GM18870 (cell line): ENCODE data around the gene SLC12A5.
"Not testable (repeated sequence)": the region's sequence is repeated elsewhere in the genome, so short reads cannot be mapped to it uniquely, and the experiment has no call there.

Experiments used
- ATAC-seq: cut with Tn5 transposase; IDR thresholded peaks from one replicate; pipeline ENCODE4 v1.9.1; 2021; ENCODE audit warnings: moderate library complexity; ENCODE audit not compliant: unreplicated experiment

SLC12A5 gene

DNA sequence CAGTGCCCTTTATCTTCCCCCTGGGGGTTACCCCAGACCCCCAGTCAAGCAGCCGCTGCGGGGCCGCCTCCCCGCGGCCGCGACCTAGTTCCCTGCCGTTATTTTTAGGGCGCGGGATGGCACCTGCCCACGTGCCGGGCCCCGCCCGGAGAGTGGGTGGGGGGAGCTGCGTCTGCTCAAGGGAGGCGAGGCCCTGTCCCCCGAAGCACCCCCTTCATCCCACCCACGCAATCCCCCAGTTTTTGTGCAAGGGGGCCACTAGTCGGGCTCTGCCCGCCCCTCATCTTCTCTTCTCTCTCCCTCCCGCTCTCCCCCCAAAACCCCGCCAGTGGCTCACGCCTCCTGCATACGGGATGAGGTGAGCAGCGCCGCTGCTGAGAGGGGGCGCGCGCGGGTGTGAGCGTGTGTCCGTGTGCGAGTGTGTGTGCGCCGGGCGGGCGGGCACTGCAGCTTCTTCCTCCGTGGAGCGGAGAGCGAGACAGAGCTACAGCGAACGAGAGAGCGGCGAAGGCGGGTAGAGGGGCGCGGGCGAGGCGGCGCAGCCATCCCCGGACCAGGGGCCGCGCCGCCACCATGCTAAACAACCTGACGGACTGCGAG, at the start of gene SLC12A5:
TSS of gene SLC12A5 (plus strand) at position 444 of the 600 bp plus-strand sequence. CDS start at position 574, 130 bp downstream.
- no peak for ATAC-seq

DNA sequence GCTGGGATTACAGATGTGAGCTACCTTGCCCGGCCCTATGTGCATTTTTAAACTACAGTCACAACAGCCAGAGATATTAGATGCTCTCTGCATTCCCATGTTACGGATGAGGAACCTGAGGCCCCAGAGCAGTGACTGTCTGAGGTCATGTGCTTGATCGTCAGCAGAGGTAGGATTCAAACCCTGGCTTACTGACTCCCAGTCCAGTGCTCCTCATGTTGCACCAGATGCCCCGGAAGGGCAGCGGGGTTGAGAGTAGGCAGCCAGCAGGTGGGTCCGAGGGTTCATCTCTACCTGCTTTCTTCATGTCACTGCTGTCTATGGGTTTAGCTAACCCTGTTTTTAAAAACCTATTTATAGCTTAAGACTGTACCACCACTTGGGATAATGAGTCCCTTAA, 47.8 kb upstream of the SLC12A5 start:
- no peak for ATAC-seq

DNA sequence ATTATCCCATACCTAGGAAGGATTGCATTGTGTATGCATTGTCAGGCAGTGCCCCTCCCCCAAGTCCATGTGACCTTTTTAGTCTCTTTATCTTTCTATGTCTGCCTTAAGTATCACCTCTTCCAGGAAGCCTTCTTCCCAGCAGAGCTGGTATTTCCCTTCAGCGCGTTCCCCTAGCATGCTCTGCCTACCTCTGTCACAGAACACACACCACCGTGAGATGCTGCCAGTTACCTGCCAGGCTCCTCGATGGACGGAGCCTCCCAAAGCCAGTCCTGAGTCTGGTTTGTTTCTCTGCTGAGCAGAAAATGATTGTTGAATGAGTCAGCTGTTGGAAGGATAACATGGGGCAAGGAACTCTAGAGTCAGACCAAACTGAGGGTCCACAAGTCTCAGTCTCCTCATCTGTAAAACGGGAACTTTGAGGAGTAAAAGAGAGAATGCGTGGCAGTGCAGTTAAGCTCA, 45.7 kb upstream of the SLC12A5 start:
- ATAC-seq = no peak

DNA sequence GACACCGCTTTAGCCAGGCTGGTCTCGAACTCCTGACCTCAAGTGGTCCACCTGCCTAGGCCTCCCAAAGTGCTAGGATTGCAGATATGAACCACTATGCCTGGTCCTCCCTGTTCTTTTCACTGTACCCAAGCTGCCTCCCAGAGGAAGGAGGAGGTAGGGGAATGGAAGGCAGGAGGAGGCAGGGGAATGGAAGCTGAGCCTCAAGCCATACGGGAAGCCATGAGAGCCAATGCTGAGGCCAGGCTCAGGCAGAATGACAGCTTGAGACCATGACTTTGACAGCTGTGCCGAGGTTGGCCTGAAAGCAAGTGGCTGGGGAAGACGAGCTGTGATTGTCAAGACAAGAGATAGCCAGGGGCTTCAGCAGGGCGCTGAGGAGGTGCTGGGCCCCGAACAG, 43.4 kb upstream of the SLC12A5 start:
- no peak for ATAC-seq

DNA sequence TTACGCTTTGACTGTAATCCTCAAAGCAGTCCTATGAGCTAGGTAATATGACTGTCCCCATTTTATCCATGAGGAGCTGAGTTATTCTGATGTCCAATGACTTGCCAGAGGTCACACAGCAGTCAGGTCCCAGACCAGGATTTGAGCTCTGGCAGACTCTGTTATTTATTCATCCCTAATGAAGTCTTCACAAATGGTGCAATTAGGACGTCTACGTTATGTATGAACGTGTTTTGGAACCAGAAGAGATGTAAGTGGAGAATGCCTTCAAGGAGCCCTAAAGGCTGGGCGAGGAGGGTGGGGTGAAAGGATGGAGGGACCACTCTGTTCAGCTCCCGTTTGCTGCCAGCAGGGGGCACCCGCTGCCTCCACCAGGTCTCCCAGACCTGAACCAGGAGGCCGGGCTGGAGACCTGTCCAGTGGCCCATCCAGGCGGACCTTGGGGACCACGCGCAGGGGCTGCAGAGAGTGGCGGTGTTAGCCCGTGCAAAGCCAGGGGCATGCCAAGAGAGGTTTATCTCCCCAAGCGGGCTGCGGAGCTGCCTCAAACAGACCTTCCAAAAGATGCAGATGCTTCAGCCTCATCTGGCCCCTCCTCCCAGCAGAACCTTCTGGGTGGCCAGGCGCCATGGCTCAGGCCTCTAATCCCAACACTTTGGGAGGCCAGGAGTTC, 41.8 kb upstream of the SLC12A5 start:
- no peak for ATAC-seq

DNA sequence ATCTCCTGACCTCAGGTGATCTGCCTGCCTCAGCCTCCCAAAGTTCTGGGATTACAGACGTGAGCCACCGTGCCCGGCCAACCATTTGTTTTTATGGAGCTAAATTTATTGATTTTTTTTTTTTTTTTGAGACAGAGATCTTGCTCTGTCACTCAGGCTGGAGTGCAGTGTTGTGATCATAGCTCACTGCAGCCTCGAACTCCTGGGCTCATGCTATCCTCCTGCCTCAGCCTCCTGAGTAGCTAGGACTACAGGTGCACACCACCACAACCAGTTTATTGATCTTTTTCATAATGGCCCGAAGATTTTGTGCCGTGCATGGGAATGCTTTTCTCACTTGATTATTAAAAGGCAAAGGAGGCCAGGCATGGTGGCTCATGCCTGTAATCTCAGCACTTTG, 40.2 kb upstream of the SLC12A5 start:
- not testable (repeated sequence) for ATAC-seq

DNA sequence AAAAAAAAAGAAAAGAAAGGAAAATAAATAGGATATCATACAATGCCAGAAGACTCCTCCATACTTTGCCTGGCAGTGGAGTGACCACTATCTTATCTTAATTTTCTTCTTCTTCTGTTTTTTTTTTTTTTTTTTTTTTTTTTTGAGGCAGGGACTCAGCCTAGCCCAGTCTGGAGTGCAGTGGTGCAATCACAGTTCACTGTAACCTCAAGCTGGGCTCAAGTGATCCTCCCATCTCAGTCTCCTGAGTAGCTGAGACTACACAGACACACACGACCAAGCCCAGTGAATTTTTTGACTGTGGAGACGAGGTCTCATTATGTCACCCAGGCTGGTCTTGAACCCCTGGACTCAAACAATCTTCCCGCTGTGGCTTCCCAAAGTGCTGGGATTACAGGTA, 37.4 kb upstream of the SLC12A5 start:
- no peak for ATAC-seq

DNA sequence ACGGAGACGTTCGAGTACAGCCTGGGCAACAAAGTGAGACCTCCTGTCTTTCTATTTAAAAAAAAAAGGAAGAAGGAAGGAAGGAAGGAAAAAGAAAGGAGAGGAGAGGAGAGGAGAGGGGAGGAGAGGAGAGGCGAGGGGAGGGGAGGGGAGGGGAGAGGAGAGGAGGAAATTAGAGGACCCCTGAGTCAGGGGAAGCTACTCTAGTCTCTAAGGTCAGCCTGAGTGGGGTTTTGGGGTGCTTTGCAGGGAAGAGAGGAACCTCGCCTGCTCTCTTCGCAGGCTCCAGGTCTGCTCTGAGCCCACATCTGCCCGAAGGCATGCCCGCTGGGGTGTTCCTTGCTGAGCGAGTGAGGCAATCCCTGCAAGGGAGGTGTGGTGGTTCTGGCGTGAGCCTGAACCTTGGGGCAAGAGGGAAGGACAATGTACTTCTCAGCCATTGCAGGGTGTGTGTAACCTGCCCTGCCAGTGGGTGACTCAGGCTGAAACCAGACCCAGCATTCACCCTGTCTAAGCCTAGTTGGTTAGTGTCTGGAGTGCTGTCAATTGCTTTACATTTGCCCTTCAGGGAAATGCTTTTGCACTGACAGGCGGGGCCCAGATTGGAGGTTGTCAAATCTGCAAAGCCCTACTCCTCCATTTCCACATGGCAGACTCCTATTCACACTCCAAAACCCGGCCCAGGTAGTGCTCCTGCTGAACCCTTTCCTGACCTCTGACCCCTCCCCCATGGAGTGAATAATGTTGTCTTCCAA, 35.6 kb upstream of the SLC12A5 start:
- no peak for ATAC-seq

DNA sequence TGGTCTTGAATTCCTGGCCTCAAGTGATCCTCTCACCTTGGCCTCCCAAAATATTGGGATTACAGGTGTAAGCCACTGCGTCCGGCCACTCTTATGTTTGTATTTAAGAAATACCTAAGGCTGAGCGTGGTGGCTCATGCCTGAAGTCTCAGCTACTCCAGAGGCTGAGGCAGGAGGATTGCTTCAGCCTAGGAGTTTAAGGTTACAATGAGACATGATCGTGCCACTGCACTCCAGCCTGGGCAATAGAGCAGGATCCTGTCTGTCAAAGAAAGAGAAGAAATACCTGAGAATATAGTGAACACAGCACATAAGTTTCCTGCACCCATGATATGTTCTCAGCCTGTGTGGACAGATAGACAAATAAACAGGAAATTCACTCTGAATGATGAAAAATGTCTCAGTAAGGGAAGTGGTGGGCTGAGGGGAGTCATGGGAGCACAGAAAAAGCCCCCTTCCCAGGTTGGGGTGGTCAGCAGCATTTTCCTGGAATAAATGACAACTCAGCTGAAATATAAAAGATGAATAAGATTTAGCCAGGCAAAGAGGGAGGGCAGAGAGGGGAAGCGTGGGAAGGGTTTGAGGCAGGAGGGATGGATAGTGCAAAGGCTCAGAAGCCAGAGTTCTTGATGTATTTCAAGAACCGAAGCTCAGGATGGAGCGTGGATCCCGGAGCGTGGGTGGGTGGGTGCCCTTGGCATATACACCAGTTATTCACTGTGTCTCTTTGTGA, 34.1 kb upstream of the SLC12A5 start:
- no peak for ATAC-seq

DNA sequence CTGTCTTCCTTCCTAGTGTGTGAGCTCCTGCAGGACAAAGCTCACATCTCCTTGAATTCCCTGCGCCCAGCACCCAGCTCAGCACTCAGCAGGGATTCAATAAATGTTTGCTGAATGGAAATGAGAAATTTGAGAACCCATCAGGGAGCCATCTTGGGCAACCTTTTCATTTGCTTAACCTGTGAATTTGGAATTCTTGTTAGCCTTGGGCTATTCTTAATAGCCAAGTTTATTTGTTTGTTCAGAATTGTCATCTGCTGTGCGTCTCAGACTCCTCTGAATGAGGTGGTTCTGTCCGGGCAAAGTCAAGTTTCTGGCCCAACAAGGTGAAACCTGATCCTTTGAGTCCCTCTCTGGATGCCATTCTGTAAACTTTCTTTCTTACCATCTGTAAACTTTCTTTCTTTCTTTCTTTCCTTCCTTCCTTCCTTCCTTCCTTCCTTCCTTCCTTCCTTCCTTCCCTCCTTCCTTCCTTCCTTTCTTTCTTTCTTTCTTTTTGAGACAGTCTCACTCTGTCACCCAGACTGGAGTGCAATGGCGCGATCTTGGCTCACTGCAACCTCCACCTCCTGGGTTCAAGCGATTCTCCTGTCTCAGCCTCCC, 33.4 kb upstream of the SLC12A5 start:
- ATAC-seq = not testable (repeated sequence)

DNA sequence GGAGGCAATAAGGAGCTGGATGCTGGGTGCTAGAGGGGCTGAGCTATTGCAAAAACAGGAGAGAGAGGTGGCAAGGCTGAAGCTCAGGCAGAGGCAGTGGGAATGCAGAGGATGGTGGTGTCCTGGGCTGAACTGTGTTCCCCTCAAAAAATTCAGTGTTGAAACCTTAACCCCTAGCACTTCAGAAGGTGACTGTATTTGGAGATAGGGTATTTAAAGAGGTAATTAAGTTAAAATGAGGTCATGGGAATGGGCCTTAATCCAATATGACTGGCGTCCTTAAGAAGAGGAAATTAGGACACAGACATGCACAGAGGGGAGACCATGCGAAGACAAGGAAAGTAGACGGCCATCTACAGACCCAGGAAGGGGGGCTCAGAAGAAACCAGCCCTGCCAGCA, 31.8 kb upstream of the SLC12A5 start:
- no peak for ATAC-seq

DNA sequence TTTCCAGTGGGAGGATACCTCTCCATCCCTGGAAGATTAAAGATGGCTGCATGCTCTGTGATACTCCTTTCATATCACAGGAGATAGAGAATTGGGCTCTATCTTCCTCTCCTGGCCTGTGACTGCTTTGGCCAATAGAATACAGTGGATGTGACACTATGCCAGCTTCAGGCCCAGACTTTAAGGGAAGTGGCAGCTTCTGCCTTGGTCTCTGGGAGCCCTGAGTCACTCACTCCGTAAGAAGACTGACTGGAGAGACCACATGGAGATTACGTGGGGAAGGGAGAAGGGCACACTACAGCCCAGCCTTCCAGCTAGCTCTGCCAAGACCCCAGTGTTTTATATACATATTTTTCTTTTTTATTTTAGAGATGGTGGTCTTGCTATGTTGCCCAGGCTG, 30.7 kb upstream of the SLC12A5 start:
- ATAC-seq = no peak

DNA sequence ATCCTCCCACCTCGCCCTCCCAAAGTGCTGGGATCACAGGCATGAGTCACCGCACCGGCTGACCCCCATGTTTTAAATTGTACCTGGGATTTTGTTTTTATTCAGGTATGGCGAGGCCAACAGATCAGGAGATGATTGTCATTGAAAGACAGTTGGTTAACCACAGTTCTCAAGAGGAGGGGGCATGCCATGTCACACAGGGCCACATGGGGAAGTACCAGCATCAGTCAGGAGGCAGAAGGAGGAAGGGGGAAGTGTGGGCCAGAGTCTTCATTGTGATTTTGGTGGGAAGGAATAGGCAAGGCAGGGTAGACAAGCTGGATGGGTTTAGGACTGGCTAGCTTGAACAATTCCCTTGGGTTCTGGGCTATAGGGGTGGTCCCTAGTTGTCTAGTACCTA, 30.3 kb upstream of the SLC12A5 start:
- no peak for ATAC-seq

DNA sequence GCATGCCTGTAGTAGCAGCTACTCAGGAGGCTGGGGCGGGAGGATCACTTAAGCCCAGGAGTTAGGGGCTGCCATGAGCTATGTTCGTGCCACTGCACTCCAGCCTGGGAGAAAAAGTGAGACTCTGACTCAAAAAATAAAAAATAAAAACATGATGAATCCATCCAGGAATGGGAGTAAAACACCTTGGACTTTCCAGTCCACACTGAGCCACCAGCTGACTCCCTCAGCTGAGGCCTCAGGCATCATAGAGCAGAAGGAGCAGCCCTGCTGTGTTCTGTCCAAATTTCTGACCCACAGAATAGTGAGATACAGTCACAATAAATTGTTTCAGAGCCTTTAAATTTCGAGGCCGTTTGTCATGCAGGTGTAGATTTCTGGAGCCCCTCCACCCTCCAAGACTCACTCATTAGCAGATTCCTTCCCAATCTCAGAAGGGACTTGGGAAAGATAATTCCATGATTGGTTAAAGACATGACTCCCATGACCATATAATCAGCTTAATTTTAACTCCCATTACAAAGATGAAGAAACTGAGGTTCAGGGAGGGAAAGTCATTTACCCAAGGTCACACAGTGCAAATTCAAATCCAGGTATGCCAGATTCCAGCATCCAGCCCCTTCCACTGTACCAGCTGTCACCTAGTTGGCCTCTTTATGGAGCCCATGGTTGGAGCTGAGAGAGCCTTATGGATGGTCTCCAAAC, 29.3 kb upstream of the SLC12A5 start:
- ATAC-seq = no peak

DNA sequence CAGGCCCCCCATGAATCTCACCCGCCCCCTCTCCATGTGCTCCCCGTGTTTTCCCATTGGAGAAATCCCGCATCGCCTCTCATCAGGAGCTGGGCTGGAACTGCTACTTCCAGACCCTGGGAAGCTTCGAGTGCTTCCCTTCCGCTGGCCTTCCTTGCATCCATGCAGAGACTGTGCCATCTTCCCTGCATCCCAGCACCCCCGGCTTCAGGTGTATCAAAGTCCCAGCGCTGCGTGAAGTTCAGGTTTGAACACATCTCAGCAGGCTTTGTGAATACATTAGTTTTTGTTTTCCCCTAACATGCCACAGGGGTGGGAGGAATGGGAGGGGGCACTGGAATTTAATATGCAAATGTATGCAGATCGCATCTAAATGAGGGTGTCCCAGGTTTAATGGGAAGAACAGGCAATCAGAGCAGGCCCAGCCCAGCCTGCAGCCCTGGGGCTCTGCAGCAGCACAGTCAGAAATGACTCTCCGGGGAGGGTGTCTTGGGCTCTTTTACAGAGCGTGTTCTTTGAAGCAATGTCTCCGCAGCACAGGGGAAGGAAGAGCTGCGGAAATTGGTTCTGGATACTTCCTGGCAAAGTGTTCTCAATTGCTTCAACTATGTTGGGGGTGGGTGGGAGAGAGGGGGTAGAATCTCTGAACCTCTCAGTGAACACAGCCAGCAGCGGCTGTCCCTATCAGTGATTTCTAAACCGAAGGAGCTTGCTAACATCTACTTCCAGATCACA, 28.6 kb upstream of the SLC12A5 start:
- no peak for ATAC-seq

DNA sequence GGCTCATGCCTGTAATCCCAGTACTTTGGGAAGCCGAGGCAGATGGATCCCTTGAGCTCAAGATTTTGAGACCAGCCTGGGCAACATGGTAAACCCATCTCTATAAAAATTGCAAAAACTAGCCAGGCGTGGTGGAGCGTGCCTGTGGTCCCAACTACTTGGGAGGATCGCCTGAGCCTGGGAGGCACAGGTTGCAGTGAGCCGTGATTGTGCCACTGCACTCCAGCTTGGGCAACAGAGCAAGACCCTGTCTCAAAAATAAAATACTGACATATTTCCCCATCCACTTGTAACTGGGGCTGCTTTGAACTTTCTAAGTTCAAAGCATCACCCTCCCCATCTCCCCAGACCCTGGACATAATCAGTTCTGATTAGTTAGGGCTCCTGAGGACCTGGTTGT, 27.5 kb upstream of the SLC12A5 start:
- no peak for ATAC-seq

DNA sequence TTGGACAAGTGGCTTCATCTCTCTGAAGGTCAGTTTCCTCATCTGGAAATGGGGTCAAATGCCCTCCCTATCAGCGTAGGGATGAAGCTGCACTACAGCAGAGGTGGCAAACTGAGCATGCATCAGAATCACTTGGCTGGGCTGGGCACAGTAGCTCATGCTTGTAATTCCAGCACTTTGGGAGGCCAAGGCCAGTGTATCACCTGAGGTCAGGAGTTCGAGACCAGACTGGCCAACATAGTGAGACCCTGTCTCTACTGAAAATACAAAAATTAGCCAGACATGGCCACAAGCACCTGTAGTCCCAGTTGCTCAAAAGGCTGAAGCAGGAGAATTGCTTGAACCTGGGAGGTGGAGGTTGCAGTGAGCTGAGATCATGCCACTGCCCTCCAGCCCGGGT, 27.0 kb upstream of the SLC12A5 start:
- no peak for ATAC-seq

DNA sequence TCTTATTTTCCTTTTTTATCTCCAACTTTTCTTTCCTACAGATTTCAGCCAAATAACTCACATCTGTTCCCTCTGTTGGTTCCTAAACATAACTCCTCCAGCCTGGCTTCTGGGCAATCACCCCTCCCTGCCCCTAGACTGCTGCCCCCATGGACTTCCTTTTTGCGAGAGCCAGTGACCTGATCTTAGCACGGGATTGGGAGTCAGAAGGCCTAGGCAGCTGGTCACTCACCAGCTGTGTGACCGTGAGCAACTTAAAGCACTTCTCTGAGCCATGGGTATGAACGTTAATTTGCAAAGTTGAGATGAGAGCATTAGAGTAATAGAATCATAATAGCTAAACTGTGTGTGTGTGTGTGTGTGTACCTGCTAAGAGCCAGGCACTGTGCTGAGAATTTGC, 24.8 kb upstream of the SLC12A5 start:
- ATAC-seq = no peak

DNA sequence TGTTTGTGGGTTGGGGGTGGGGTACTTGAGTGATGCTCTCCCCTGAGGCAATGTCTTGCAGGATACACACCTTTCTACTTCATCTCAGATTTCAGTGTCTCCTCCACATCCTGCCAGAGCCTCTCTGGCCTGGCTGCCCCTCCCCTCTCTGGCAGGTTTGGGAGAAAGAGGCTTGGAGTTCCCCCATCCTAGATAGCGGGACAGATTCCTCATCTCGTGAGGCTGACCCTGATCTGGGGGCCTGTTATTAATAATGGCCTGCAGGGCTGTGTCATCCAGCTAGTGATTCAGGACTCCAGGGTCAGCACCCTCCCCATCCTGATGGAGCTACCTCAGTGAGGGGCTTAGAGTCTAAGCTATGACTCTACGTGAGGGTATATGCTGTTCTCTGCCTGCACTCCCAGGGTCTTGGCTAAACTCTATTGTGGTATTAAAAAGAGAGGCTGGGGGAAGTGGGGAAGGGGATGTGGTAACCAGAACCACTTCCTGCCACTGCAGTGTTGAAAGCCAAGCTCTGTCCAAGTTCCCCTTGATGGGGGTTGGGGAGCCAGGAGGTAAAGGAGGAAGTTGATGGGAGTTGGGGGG, 24.0 kb upstream of the SLC12A5 start:
- no peak for ATAC-seq
